Ureter (tissue), 1 donor: Measurements from ENCODE around the gene DCTN5. TPM values are rescaled to one million over a fixed set of nuclear protein-coding genes. Genes with fewer than 3 reads are reported as not detected.
"Not testable (repeated sequence)": the region's sequence is repeated elsewhere in the genome, so short reads cannot be mapped to it uniquely, and the experiment has no call there.

ENCODE experiments used
- DNase-seq: peaks from one replicate; pipeline ENCODE4 v3.0.0-alpha.2; 2020; ENCODE audit warnings: low spot score
- total RNA-seq: library from RNA; stranded (reverse); gene quantifications from one replicate; pipeline ENCODE4 v1.2.4, GENCODE V29; 2023
- donor health status: DM: yes; HTN: yes; CAD: no.

DCTN5 gene
- total RNA-seq: 76.8 TPM

DNA sequence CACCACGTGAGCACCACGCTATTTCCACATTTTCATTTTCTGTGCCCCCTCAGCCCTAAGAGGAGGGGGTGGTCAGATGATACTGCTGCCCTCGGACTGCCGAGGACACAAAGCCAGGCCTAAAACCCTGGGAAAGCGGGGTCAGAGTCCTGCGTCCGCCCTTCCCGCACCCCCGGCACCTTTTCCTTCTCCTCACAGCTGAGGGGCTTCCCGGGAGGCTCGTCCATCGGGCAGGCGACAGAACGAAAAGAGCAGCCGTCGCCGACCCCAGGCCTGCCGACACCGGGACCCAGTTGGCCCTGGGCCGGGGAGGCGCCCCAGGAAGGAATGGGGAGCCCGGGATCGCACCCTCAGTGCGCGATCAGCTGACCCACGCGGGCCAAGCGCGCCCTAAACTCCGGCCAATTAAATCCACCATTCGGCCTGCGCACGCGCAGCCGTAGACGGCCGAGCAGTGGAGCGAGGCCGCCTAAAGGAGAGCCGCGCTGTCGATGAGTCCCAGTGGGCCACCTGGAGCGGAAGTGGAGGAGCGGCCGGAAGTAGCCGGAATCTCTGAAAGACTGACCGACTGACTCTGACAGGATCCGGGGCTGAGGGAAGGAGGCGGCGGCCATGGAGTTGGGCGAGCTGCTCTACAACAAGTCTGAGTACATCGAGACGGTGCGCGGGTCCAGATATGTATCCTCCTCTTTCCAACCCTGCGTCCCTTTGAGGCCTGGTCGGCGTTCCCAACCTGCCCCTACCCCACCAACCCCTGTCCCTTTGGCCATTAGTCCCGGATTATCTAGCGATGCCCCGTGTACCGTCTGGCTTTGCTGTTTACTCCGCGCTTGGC lies at the start of gene DCTN5, which contains the start of gene PALB2:
TSS of gene DCTN5 (plus strand) at position 536 of the 835 bp plus-strand sequence. CDS start at position 613, 77 bp downstream.
TSS of gene PALB2 (minus strand) at position 380 of the 835 bp plus-strand sequence. CDS start at position 227, 153 bp downstream.
- DNase-seq: peak; percentile 92

DNA sequence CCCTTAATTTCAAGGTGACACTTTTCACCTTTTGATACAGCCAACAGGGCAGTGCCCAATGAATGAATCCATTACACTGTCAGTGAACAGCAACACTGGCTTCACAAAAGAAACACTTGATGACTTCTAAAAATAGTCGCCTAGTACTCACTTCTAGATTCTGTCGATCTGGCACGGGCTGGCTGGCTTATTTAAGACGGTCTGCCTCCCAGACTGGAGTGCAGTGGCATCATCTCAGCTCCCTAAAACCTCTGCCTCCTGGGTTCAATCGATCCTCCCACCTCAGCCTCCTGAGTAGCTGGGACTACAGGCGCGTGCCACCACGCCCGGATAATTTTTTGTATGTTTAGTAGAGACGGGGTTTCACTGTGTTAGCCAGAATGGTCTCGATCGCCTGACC lies 47.1 kb upstream of the DCTN5 start:
- no peak for DNase-seq

DNA sequence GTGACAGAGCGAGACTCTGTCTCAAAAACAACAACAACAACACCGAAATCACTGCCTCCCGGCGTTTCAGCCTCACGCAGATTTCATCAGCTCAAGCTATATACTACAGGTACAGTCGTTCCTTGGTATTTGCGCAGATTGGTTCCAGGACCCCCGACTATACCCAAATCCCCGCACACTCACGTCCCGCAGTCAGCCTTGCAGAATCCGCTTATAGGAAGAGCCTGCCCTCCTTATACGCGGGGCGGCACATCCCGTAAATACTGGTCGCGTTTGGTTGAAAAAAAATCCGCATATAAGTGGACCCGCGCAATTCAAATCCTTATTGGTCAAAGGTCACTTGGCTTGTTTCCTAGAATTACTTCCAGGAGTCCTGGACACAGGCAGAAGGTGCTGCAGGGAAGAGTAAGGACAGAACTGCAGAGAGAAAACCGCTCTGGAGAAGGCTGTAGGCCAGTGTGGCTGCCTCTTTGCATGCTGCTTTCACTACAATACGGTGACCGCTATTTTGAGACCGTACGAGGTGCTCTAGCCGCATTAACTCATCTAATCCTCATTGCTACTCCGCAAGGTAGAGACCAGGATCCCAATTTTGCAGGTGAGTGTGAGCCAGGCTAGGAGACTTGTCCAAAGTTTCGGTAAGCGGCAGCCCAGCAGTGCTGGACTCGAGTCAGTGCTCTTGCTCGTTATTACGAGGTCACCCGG lies 45.9 kb upstream of the DCTN5 start:
- DNase-seq: no peak

DNA sequence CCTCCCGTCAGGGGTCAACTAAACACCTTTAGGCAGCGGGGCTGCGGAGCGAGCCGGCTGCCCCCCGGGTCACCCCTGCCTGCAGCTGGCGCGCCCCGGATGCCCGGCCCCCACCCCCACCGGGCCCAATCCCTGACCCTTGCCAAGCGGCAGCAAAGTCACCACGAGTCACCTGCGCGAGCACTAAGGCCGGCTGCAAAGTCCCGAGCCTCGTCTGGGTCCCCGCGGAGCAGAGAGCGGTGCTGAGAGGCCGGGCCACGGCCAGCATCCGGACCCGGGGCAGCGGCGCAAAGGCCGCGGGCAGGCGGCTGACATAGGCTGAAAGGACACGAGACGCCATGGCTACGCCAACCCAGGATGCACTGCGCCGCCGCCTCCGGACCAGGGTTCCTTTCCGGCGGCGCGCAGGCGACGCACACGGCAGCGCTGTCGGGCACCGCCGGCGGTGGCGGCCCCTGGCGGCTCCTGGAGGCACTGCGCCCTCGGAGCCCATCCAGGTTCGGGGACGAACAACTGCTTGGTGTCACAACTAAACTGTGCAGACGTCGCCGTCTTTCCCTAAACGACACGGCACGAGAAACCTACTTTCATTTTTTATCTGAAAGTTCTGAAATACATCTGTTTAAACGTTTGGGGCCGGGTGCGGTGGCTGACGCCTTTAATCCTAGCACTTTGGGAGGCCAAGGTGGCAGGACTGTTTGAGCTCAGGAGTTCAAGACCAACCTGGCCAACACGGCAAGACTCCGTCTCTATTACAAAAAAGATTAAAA lies 45.1 kb upstream of the DCTN5 start, which contains the start of gene NDUFAB1:
TSS of gene NDUFAB1 (minus strand) at position 366 of the 770 bp plus-strand sequence. CDS start at position 340, 26 bp downstream.
- peak; percentile 90 for DNase-seq

DNA sequence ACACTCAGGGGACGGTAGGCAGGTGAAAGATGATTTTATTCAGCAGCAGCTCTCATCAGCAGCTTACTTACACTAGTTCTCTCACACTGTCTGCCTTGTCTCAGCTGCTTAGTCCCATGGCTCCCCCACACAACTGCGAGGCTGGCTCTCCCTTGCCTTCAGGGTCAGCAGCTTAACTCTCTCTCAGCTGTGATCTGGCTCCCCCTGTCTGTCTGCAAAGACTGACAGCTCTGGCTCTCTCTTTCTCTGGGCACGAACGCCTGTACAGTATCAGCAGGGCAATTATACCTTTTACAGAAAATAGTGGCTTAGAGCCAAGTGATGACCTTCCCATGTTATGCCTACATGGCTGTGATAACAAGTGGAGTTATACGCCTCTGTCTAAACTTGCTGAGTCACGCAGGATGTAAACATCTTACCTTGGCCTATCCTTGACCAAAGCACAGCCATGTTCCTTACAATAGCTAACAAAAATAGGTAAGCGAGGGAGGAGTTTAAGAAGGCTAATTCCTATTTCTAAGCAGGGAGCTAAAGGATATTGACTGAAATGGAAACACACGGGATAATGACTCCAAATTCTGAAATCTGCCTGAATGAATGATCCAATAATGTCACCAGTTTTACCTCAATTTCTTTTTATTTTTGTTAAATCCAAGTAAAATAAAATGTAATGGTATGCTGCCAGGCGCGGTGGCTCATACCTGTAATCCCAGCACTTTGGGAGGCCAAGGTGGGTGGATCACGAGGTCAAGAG lies 44.1 kb upstream of the DCTN5 start:
- DNase-seq: no peak

DNA sequence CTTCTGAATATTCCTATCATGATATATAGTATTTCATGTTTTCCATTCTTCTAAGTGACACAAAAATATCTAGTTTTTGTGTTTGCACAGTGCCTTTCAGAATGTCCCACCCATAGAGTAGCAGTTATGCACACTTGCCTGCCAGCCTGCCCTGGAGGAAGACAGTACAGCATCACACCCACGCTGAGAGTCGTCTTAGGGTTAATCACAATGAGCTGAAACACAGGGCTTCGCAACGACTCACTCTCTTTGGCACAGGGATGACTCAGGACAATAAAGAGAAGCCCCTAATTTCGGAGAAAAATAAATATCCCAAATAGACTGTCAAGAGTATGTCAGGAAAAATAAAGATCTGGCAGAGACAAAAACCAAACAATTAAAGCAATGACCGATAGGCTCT lies 33.5 kb upstream of the DCTN5 start:
- no peak for DNase-seq

DNA sequence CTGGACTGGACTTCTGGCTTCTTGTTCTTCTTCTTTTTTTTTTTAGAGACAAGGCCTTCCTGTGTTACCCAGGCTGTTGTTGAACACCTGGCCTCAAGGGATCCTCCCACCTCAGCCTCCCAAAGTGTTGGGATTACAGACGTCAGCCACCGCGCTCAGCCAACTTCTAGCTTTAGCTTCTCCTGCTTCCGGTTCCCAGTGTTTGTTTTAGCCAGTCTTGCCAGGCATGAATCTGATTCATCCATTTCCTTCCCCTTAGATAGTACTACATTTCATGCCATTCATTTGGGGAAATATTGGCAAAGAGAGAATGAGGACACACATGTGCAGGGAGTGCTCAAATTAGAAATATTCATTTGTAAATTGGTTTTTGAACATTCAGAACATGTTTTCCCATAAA lies 33.1 kb upstream of the DCTN5 start:
- no peak for DNase-seq

DNA sequence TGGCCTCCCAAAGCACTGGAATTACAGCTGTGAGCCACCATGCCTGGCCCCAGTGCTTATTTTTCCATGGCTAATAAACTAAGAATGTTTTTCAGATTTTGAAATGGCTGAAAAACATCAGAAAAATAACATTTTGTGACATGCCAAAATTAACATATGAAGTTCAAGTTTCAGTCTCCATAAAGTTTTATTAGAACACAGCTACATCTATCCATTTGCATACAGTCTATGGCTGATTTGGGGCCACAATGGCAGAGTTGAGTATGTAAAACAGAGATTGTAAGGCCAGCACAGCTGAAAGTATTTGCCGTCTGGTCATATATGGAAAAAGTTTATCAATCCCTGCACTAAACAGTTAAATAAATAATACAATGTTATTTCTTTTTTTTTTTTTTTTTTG lies 31.3 kb upstream of the DCTN5 start:
- DNase-seq: no peak

DNA sequence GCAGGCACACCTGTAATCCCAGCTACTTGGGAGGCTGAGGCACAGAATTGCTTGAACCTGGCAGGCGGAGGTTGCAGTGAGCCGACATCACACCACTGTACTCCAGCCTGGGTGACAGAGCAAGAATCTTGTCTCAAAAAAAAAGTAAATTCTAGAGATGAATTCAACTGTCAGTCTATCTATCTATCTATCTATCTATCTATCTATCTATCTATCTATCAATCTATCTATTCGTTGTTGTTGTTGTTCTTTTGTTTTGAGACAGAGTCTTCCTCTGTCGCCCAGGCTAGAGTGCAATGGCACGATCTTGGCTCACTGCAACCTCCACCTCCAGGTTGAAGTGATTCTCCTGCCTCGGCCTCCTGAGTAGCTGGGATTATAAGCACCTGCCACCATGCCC lies 30.4 kb upstream of the DCTN5 start:
- DNase-seq: not testable (repeated sequence)

DNA sequence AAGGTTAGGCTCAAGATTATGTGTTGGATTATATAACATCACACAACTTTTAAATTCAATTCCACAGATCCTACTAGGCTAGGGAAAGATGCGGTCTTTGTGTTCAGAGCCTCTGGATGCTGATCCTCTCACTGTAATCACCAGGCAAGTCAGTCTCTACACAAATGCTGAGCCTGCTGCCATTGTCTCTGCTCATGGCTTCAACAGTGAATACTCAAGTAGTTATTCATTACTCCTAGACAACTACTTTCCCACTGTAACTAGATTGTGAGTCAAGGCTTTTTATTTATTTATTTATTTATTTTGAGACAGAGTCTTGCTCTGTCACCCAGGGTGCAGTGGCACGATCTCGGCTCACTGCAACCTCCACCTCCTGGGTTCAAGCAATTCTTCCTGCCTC lies 29.3 kb upstream of the DCTN5 start:
- no peak for DNase-seq

DNA sequence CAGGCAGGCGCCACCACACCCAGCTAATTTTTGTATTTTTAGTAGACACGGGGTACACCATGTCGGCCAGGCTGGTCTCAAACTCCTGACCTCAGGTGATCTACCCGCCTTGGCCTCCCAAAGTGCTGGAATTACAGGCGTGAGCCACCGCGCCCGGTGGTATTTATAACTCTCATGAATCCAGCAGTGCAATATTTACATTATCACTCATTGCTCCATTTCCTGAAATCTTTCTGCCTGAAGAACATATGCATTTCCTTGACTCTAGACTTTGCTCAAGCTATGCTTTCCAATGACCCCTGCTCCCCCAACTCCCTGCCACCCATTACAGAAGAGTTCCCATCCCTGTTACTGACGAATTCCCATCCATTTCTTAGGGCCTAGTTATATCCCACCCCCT lies 25.5 kb upstream of the DCTN5 start:
- DNase-seq: no peak

DNA sequence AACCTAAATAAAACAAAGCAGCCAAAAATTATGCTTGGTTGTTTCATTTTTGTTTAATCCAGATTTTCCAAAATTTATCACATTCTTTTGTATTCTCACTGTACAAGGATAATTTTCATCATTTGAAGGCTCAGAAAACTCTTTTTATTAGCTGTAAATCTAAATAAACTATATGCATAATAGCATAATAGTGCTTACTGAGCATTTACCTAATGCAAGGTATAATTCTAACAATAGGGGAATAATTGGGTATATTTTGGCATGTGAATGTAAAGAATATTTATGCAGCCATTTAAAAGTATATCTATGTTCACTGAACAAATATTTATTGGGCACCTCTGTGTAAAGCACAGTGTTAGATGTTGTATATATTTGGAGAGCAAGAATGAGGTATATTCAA lies 17.2 kb upstream of the DCTN5 start:
- no peak for DNase-seq

DNA sequence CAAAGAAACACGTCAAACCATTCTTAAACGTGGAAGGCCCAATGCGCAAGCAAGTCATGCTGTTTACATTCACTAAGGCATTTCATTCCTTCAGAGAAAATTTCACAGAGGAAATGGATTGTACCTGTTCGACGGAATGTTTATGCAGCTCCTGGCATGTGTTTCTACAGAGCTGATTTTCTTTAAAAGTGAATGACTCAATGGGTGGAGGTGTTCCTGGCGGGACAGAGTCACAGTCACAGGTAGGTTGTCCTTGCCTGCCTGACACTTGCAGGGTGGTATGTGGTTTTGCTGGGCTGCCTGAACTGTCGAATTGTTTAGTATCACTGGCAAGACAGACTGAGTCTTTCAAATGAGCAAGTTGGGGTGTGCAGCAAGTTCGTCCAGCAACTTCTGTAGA lies 11.8 kb upstream of the DCTN5 start:
- no peak for DNase-seq

DNA sequence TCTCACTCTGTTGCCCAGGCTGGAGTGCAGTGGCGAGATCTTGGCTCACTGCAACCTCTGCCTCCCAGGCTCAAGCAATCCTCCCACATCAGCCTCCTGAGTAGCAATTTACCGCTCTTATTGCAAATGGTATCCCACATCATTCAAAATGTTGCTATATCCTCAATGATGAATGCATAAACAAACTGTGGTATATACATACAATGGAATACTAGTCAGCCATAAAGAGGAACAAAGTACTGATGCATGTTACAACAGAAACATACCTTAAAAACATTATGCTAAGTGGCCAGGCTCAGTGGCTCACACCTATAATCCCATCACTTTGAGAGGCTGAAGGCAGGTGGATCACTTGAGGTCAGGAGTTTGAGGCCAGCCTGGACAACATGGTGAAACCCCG lies 9.4 kb upstream of the DCTN5 start:
- not testable (repeated sequence) for DNase-seq

DNA sequence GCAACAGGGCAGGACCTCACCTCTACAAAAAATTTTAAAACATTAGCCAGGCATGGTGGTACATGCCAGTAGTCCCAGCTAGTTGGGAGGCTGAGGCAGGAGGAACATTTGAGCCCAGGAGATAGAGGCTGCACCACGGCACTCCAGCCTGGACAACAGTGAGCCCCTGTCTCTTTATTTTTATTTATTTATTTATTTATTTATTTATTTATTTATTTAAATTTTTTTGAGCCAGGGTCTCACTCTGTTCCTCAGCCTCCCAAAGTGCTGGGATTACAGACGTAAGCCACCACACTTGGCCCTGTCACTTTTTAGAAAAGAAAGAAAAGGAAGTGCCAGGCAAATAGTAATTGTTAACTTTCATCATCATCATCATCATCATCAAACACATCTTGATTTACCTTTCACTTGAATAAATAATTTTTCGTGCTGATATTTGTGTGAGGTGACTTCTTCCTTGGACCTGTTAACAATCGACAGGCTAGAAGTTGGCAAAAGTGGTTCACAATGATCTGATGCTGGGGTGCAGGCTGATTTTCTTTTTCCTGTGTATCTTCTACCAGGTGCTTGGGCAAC lies 6.7 kb upstream of the DCTN5 start:
- DNase-seq: no peak

DNA sequence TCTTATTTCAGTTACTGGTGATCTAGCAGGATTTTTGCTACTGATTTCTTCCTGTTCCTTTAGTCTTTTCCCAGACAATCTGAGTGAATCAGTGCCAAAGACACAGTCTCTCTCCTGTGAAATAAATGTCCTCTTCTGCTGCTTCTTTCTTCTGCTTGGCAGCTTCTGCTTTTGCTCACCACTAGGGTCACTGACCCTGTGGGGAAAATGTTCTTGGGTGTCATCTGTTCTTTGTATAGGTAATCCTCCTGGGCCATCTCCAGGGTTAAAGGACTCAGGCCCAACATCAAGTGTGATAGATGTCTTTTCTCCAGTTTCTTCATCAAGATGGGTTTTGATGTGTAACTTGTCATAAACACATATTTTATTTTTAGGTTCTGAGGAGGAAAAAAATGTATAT lies 5.3 kb upstream of the DCTN5 start:
- DNase-seq: no peak

DNA sequence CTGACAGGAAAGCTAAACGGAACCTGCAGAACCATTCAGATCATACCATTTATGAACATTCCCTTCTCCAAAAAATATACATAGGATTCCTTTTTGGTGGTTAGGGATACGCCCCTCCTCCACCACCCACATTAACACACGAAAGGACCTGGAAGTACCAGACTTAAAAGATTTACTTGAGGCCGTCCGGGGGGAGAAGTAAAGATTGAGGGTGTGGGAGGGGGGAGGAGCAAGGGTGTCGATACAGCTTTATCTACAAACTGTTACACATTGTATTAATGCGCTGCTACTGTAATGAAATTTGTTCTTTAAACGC lies 693 bp upstream of the DCTN5 start:
- DNase-seq: no peak

DNA sequence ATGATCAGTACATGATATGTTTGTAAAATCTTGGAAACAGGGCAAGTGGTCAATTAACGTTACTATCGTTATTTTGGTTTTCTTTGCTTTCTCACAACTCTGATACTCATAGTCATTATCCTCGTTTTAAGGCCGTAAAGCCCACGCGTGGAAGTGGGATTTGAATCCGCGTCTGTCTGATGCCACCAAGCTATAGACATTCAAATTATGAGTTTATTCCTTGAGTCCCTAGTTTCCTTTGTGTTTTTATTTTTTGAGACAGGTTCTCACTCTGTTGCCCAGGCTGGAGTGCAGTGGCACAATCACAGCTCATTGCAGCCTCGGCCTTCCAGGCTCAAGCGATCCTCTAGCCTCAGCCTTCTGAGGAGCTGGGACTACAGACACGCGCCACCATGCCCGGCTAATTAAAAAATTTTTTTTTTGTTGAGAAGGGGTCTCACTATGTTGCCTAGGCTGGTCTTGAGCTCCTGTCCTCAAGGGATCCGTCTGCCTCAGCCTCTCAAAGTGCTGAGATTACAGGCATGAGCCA lies 1.0 kb downstream of the DCTN5 start:
- DNase-seq: no peak

DNA sequence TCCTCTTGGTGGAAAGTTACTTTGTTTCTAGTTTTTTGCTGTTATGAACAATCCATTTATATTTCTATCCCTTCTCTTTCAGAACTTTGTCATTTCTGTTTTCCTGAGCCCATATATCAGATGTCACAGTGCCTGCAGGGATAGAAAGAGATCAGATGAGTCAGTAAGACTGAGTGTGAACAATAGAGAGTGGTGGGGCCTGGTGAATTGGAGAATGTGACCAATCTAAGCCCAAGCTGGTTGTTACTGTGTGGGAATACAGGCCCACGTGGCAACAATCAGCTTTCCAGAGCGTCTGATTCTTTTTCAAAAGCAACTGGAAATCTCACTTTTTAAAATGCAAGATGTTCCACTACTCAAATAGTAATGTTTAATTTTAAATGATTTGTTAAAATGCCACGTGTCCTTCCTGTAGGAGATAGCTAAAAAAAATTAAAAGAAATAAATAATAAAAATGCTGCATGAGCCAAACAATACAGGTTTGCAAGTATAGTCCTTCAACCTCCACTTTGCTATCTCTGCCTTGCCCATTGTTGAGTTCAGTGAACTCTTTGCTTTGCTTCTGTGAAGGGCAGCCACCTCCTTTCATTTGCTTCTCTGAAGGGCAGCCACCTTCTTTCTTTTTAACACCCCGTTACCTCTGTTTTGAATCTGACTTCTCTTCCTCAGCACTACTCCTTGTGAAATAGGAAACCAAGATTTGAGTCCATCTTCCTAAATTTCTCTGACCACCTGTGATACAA lies 9.6 kb downstream of the DCTN5 start:
- no peak for DNase-seq

DNA sequence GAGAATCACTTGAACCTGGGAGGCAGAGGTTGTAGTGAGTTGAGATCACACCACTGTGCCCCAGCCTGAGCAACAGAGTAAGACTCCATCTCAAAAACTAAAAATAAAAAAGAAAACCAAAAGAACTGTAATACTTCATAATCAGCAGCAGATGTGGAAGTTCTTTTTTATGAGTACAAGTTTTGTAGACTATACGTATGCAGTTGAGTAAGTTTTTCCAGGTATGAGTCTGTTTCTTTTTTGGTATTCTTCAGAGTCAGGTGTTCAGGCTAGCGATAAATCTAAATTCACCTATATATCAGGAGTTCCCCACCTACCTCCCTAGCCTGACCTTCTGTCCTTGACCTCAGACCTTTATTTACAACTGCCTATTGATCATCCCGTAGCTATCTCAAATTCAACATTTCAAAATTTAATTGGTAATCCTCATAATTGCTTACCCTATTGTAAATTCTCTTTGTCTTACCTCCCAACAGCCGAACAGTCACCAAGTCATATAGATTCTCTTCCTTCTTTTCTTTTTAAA lies 10.7 kb downstream of the DCTN5 start:
- no peak for DNase-seq
